Fibroblast of lung (primary cell): ENCODE measurements around the gene ZNF3.

Source experiments
- EZH2 ChIP-seq: IDR thresholded peaks from 2 replicates; pipeline ENCODE4 v1.5.1; 2012; ENCODE audit warnings: low read length, control low read depth, mild to moderate bottlenecking; ENCODE audit errors: missing control alignments
- TF ChIP-seq, protein P1 (sequence below), 2 donors: IDR thresholded peaks in 1 of 2; conservative IDR thresholded peaks in 1 of 2; 1 replicate in 1 of 2; 2 replicates in 1 of 2; pipeline ENCODE4 v1.5.1; 2011 to 2012; ENCODE audit warnings: low read length in 2 of 2, control low read depth in 1 of 2, inconsistent platforms in 1 of 2, low read depth in 1 of 2, mild to moderate bottlenecking in 1 of 2

DNA sequence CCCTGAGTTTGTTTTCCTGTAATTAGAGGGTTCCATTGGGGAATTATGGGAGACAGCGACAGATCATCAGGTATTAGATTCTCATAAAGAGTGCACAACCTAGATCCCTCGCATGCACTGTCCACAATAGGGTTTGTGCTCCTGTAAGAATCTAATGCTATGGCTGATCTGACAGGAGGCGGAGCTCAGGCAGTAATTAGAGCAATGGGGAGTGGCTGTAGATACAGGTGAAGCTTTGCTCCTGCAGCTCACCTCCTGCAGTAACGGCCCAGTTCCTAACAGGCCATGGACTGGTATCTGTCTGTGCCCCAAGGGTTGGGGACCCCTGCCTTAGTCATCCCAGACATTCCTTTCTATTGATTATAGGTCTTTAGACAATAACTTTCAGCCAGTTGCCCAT, 32.8 kb downstream of the ZNF3 start:
- TF ChIP-seq, protein P1, sequence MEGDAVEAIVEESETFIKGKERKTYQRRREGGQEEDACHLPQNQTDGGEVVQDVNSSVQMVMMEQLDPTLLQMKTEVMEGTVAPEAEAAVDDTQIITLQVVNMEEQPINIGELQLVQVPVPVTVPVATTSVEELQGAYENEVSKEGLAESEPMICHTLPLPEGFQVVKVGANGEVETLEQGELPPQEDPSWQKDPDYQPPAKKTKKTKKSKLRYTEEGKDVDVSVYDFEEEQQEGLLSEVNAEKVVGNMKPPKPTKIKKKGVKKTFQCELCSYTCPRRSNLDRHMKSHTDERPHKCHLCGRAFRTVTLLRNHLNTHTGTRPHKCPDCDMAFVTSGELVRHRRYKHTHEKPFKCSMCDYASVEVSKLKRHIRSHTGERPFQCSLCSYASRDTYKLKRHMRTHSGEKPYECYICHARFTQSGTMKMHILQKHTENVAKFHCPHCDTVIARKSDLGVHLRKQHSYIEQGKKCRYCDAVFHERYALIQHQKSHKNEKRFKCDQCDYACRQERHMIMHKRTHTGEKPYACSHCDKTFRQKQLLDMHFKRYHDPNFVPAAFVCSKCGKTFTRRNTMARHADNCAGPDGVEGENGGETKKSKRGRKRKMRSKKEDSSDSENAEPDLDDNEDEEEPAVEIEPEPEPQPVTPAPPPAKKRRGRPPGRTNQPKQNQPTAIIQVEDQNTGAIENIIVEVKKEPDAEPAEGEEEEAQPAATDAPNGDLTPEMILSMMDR (conservative IDR thresholded peaks at IDR 0.05 in 1 of 2, IDR thresholded peaks at IDR 0.05 in 1 of 2; ENCODE audit: low read depth in 1 of 2, low read length in 2 of 2) = no peak
- no peak for TF ChIP-seq EZH2
